GM10266 (cell line): Measurements from ENCODE around the gene BOLA2B.
"Not testable (repeated sequence)": the region's sequence is repeated elsewhere in the genome, so short reads cannot be mapped to it uniquely, and the experiment has no call there.

Source experiments
- DNase-seq: peaks from one replicate; pipeline ENCODE4 v3.0.0; 2012; ENCODE audit errors: extremely low spot score
- CTCF ChIP-seq: IDR thresholded peaks from 2 replicates; pipeline ENCODE4 v1.5.1; 2012; ENCODE audit warnings: mild to moderate bottlenecking, low read depth; ENCODE audit not compliant: control insufficient read depth, insufficient read depth; ENCODE audit errors: missing control alignments

BOLA2B gene

GRCh38 chr16:30183233-30184095, 10.0 kb downstream of the BOLA2B start, which contains the start of gene CORO1A:
CORO1A (plus strand) TSS chr16:30183602; CDS start chr16:30185210, 1,608 bp downstream.
- peak; percentile 93 for DNase-seq
- TF ChIP-seq CTCF: no peak

- DNase-seq: no peak
- TF ChIP-seq CTCF: no peak
These were observed 12.7 kb downstream of the BOLA2B start for GRCh38 chr16:30180741-30181140.

- no peak for TF ChIP-seq CTCF
- DNase-seq: no peak
These were observed 13.5 kb downstream of the BOLA2B start for GRCh38 chr16:30179931-30180330.

- DNase-seq: no peak
- TF ChIP-seq CTCF: no peak
These were observed 14.3 kb downstream of the BOLA2B start for GRCh38 chr16:30179195-30179594.

GRCh38 chr16:30176876-30177275, 16.6 kb downstream of the BOLA2B start:
- not testable (repeated sequence) for DNase-seq

GRCh38 chr16:30173054-30173453, 20.4 kb downstream of the BOLA2B start:
- no peak for TF ChIP-seq CTCF
- no peak for DNase-seq

- DNase-seq: not testable (repeated sequence)
These were observed 23.3 kb downstream of the BOLA2B start for GRCh38 chr16:30170145-30170544.

- DNase-seq: not testable (repeated sequence)
These were observed 24.1 kb downstream of the BOLA2B start for GRCh38 chr16:30169416-30169815.

- DNase-seq: not testable (repeated sequence)
These were observed 24.7 kb downstream of the BOLA2B start for GRCh38 chr16:30168746-30169145.
